Measurements from ENCODE around the gene TMEM151B.

GRCh38 chr6:44270526-44271405 is 516 bp downstream of the TMEM151B start:
- TF ChIP-seq POLR2AphosphoS5 (IDR thresholded peaks at IDR 0.05) (no peak), POLR2A (IDR thresholded peaks at IDR 0.05) (no peak)
- TF ChIP-seq, protein P1, sequence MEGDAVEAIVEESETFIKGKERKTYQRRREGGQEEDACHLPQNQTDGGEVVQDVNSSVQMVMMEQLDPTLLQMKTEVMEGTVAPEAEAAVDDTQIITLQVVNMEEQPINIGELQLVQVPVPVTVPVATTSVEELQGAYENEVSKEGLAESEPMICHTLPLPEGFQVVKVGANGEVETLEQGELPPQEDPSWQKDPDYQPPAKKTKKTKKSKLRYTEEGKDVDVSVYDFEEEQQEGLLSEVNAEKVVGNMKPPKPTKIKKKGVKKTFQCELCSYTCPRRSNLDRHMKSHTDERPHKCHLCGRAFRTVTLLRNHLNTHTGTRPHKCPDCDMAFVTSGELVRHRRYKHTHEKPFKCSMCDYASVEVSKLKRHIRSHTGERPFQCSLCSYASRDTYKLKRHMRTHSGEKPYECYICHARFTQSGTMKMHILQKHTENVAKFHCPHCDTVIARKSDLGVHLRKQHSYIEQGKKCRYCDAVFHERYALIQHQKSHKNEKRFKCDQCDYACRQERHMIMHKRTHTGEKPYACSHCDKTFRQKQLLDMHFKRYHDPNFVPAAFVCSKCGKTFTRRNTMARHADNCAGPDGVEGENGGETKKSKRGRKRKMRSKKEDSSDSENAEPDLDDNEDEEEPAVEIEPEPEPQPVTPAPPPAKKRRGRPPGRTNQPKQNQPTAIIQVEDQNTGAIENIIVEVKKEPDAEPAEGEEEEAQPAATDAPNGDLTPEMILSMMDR (IDR thresholded peaks at IDR 0.05 in 8 of 11, conservative IDR thresholded peaks at IDR 0.05 in 3 of 11), result no peak

Measured in spleen (tissue), 7 donors.